Left colon (tissue), 2 donors: Measurements from ENCODE around the gene HOXD10. TPM values are rescaled to one million over a fixed set of nuclear protein-coding genes. Genes with fewer than 3 reads are reported as not detected.

Experiments used
- ATAC-seq: fragments of 200-7000 bp; cut with Tn5 transposase; one replicate; pipeline ENCODE4 v1.9.1; 2020; ENCODE audit warnings: mild to moderate bottlenecking, moderate library complexity
- DNase-seq, 2 donors: peaks; one replicate each; pipeline ENCODE4 v3.0.0-alpha.2; 2020
- intact Hi-C, 2 donors: fragments of 100-400 bp; cut with DNase I in 1 of 2; cut with micrococcal nuclease in 1 of 2; formaldehyde crosslinking; loops; one replicate each; pipeline versions ENCODE4 v1.11.2 to v1.14.0; 2022; cut with DNase I, micrococcal nuclease
- long read RNA-seq: library from polyadenylated mRNA; unstranded; transcript quantifications from one replicate; pipeline ENCODE4 v2.0.0, GENCODE V29; 2021
- total RNA-seq, 2 donors: library from RNA; stranded (reverse); fragmentation: NEBNext Ultra II Directional; extraction: Animal tissue kit (Norgen Biotek cat#: 25700); gene quantifications; one replicate each; pipeline ENCODE4 v1.2.1, GENCODE V29; 2021
- donor health status: DM: no; HTN: no; CAD: no.
- donor health status: DM: yes; HTN: yes; CAD: no.

The HOXD10 gene
- total RNA-seq = 10 to 100 TPM in 1 of 2 donors, 1 to 10 TPM in 1; 1.0 to 14.8 TPM
- long read RNA-seq, partial matches to known transcripts = 0 of 1 reads
- long read RNA-seq, other reads (novel, unspliced or antisense) = 1 of 1 reads

DNA sequence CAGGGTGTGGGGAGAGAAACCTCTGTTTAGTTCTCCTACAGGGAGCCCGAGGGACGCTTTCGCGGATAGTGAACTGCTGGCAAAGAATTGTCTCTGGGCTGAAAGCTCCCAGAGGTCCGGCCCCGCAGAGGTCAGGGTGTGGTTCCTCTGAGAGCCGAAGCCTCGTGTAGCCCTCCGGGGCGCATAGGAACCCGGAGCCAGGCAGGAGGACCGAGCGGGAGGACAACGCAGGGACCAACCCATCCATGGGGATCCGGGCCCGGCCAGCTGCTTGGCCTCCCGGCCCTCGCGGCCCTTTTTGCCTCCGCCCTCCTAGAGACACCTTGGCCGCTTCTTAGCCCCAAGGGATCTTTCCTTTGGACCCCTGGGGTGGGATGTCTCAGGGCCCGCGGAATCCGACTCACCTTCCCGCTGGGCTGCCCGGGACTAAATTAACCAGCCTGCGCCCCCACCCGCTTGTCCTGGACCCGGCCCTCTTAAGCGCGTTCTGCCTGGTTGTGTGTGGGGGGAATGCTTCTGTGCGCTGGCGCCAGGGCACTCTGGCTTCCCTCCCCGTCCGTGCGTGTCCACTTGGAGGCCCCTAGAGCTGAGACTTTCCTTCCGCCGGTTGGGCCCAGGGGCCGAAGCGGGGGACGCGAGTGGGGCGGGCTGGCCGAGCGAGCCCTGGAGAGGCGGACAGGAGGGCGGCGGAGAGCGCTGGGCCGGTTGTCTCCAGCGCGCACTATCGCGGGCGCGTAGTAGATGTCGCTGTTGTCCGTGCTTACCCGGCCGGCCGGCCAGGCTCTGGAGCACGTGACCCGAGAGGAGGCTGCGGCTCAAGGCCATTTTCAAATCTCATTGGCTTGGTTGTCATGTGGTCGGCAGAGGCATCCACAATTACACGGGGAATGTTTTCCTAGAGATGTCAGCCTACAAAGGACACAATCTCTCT lies at the start of gene HOXD10:
Gene HOXD10, plus strand, starts transcription at position 896 of the 931 bp plus-strand sequence. CDS start 56 bp downstream, outside the sequence.
- ATAC-seq = peak; percentile 75
- intact Hi-C loops = no loop called here
- DNase-seq = peak in 1 of 2 donors; percentile 78

DNA sequence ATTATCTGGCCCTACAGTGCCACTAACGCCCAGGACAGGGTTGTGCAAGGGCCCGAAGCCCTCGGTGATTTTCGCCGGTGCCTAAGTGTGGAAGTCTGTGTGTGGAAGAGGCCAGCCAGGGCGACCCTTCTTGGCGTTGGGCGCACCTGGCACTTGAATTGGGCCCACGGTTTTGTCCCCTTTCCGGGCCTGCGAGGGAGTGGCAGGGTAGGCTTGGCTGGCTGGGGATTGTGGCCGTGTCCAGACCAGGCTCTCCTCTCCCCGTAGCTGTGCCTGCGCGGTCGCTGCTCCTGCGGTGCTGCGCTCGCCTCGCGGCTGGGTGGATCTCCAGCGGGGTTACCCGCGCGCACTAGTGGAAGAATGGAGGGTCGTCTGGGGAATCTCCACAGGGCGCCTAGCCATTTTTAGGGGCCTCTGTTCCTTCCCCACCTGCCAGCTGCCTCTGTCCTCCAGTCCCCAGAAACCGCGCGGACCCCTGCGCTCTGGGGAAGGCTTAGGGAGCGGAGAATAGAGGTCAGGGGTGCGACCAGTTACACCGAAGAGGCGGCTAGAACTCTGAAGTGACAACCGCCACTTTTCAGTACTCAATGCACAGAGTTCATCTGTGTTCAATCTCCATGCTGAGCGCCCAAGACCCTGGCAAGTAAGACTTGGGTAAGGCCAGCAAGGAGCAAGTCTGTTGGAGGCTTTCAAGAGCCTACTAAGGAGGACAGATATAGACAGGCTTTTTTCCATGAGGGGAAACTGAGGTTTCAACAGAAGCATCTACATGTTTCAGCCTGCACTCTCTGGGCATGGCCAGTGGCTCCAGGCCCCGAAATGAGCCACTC lies 48.8 kb upstream of the HOXD10 start:
- ATAC-seq (peak; percentile 74), DNase-seq (no peak)

GRCh38 chr2:176068419-176068832 lies 48.2 kb upstream of the HOXD10 start:
- intact Hi-C loops = no loop called here
- no peak for DNase-seq
- peak; percentile 25 for ATAC-seq

More for the DNA sequence above, 48.8 kb upstream of the HOXD10 start:
- intact Hi-C loops = no loop called here

DNA sequence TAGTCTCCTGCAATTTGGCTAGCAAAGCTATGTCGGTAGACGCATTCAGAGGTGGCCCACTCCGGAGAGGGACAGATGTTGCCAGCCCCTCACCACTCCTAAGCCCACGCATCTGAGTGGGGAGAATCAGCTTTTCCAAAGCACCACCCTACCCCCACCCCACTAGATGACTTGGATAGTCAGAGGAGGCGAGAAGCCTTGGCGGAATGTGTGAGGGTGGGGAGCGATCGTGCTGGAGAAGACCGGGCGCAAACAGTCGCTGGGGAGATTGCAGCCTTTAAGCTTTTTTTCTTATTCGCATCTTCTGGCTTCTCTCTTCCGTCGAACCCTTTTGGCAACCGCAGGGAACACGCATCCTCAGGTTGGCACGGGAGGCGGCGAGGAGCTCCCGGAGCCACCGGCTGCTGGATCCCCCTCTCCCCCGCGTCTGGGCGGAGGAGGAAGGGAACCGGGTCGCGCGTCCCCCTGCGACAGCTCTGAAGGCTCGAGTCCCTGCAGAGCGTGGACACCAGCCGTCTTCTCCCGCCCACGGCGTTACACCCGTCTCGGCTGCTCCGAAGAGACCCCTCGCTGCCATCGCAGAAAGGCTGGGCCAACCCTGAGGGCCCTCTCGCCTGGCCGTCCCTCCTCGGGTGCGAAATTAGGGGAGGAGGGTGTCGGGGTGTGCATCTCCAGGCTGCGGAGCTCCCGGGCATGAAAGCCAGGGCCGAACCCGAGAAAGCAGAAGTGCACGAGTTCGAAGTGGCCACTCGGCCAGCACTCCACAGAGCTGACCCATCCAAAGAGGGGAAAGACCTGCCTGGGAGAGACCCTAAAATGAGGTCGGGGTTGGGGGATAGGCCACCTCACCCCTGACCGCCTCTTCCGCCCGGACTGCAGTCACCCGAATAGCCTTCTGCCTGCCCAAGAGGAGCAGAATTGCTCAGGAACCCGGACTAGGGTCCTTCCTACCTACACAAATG lies 45.0 kb upstream of the HOXD10 start:
- DNase-seq (no peak), ATAC-seq (no peak)
- intact Hi-C loops = no loop called here

GRCh38 chr2:176072292-176072669 lies 44.3 kb upstream of the HOXD10 start:
- DNase-seq (no peak), ATAC-seq (no peak)
- intact Hi-C loops = no loop called here

DNA sequence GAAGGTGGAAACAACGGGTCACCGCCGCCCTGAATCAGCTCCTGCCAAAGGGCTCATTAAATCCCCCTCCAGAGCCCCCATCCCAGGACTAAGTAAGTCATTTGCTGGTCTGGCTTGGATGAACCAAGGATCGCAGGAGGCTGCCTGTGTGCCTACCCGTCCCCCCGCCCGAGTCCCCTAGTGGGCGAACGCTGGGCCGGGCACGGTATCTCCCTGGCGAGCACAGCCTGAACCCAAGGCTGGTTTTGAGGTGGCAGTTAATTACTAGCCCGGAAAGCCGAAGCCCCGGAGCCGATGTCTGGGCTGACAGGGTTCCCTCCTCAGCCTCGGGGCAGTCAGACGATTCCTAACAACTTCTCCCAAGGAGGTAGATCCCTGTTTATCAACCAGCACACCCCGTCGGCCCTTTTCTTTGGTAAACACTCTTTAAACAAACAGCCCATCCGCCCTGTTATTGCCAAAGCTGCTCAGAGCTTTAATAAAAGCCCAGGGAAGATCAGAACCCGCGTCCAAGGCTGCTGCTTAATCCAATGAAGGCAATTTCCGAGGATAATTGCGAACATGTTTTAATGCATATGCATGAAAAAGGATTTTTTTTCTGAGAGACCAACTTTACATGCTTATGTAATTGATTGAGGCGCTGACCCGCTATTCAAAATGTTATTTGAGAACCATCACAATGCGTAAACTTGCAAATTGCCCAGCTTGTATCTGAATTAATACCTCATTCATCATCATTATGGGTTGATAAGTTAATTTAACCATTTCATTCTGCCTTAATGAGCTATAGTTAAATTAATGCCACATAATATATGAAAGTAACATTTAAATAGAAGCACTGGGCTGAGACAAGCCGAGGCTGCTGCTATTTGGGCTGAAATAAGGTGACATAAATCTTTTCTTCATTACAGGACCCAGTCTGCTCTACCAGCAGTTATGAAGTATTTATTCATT lies 43.4 kb upstream of the HOXD10 start:
- no peak for ATAC-seq
- no peak for DNase-seq
- intact Hi-C loops = no loop called here

DNA sequence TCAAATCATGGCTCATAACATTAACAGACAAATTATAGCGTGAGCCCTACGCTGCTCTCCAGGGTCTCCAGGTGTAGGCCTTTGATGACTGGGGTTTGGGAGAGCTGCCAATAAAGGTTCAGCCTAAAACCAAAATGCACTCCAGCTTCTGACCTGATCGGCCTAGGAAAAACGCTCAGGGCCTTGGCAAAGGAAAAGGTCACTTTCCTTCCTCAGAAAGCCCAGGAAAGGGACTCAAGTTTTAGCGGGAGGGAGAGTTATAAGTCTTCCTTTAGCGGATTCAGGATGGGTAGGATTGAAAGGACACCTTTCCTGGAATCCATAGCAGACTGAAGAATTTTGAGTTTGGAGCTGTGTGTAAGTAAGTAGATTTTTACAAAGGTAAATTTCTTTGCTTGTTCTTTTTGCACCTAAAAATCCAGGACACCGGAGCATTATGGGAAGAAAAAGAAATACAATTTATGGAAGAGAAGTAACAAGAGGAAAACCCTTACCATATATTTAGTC lies 41.6 kb upstream of the HOXD10 start:
- ATAC-seq (no peak), DNase-seq (no peak)
- intact Hi-C loops = no loop called here

- intact Hi-C loops = no loop called here
- DNase-seq (no peak), ATAC-seq (no peak)
These were observed 41.1 kb upstream of the HOXD10 start for GRCh38 chr2:176075481-176075880.

DNA sequence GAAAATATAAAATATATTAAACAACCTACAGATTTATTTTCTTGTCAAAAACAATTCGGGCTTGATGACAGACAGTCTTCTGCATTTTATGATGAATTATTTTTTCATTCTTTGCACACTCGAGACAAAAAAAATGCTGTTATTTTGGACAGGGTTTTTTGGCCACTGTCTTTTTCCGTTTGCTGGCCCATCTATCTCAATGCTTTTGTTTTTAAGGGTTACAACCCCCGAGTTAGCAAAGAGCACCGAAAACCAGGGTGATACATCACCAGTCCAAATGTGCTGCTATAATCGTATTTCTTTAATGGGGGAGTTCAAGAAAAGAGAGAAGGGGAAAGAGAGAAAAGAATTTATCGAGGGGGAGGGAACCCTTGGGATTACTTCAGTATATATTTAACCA lies 40.5 kb upstream of the HOXD10 start:
- ATAC-seq (no peak), DNase-seq (no peak)
- intact Hi-C loops = no loop called here

DNA sequence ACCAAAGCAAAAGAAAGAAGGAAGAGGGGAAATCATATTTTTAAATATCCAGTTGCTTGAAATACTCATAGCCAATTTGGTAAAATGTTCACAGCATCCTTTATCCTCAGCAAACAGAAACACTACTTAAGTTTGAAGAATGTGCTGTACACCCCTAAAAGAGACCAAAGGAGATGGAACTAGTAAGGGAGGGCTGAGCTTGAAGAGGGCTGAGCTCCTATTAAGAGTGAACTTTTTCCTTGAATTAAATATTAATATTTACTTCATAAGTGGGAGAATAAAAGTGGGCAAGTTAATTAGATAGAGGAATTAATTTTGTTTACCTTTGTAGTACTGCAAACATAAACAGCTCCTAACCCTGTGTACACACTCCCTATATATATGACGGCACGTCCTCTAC lies 39.8 kb upstream of the HOXD10 start:
- intact Hi-C loops = no loop called here
- no peak for DNase-seq
- no peak for ATAC-seq

DNA sequence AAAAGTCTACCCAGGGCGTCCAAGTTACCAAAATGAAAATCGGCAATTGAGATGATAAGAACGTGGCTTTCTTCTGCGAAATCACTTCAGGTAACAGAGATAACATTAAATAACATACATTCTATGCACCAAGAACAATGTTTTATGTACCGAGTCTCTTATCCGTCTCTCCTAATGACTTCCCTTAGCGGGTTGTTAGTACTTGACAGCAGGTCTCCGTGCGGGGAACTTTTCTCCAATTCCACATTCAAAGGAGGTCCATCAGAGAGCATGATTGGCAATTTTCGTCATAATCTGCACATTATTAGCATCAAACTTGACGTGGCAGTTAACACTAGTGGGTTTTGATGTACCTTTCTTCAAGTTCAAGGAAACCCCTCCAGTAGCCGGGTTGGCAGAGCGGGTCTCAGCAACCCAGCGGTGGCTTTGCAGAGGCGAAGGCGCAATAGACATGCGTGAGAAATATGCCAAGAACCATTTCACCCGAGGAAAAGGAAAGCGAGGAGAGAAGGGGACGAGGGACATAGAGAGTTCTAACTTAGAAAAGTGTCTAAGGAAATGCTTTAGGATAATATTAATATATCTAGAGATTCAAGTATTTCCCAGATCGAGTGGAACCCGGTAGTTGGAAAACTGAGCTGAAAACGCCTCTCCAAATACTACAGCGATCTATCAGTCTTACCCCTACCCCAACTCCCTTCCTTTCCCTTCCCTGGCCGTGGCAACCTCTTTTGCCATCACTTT lies 37.9 kb upstream of the HOXD10 start:
- no peak for ATAC-seq
- intact Hi-C loops = no loop called here
- DNase-seq = no peak

- intact Hi-C loops = no loop called here
- no peak for ATAC-seq
- no peak for DNase-seq
These were observed 37.2 kb upstream of the HOXD10 start for GRCh38 chr2:176079285-176079830.

GRCh38 chr2:176079831-176080539 lies 36.6 kb upstream of the HOXD10 start:
- intact Hi-C loops = loop anchor here in 1 of 2 donors (5.0 kb wide), 1 partner anchor 393 kb away; no protein-coding TSS in a partner anchor
- DNase-seq (peak in 1 of 2 donors; percentile 50), ATAC-seq (peak; percentile 67)

DNA sequence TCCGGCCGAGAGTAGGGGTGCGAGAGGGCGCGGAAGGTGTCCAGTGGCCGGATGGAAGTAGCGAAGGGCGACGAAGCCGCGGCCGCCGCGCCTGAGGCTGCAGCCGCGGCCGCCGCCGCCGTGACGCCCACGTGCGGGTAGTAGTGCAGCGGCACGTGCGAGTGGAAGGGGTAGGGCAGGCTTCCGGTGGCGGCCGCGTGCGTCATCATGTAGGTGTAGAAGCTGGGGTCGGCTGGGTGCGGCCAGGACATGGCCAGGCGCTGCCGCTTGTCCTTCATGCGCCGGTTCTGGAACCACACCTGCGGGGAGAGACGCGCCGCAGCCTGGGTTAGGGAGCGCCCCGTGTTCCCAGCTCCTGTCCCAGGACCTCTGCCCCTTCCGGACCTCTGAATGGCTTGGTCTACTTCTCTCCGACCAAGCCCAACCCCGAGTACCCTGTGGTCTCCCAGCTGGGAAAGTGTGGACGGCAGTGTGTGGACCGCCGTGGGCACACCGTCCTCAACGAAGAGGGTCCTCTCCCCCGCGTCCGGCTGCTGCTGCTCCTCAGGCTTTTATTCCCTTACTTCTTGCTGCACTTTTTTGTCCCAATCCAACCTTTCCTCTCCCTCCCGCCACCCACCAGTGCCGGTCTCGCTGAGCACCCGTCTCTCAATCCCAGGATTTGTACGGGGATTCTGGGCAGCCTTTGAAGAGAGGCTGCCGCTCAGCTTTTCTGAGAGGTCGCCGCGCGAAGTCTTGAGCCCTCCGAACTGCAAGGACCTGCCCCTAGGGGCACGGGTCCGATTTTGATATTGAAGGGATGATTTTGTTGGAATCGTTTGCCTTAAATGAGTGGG lies 35.8 kb upstream of the HOXD10 start:
- intact Hi-C loops = loop anchor here in 1 of 2 donors (5.0 kb wide), 1 partner anchor 393 kb away; no protein-coding TSS in a partner anchor
- ATAC-seq (peak; percentile 66), DNase-seq (no peak)
